K562 (cell line): ENCODE data around the gene FN3KRP. TPM values are rescaled to one million over a fixed set of nuclear protein-coding genes. Genes with fewer than 3 reads are reported as not detected.

Experiments used
- CBFA2T2 ChIP-seq: fragments of 450-650 bp; conservative IDR thresholded peaks from 2 replicates; pipeline ENCODE4 v1.6.1; 2017; ENCODE audit warnings: mild to moderate bottlenecking
- CSDE1 ChIP-seq, 2 experiments: fragments of 450-650 bp; IDR thresholded peaks; 2 replicates each; pipeline ENCODE4 v1.6.1; 2016; ENCODE audit warnings: mild to moderate bottlenecking in 1 of 2
- CTBP1 ChIP-seq: fragments of 450-650 bp; IDR thresholded peaks from 2 replicates; pipeline ENCODE4 v1.6.1; 2016; ENCODE audit warnings: borderline replicate concordance
- GABPB1 ChIP-seq: sonication (generic); formaldehyde crosslinking; IDR thresholded peaks from 2 replicates; pipeline ENCODE4 v1.8.0; 2022; ENCODE audit warnings: mild to moderate bottlenecking, missing genetic modification reagents
- VEZF1 ChIP-seq: fragments of 200-800 bp; sonication (Bioruptor generic); IDR thresholded peaks from 2 replicates; pipeline ENCODE4 v1.6.1; 2017; ENCODE audit warnings: missing genetic modification characterization, missing compliant biosample characterization
- ZNF224 ChIP-seq: sonication (generic); formaldehyde crosslinking; IDR thresholded peaks from 2 replicates; pipeline ENCODE4 v1.8.0; 2022; ENCODE audit warnings: mild to moderate bottlenecking, missing genetic modification reagents
- ZNF232 ChIP-seq: sonication (generic); formaldehyde crosslinking; IDR thresholded peaks from 2 replicates; pipeline ENCODE4 v1.8.0; 2022; ENCODE audit warnings: mild to moderate bottlenecking, missing genetic modification reagents
- ZNF318 ChIP-seq, 2 experiments: fragments of 450-650 bp; IDR thresholded peaks; 2 replicates each; pipeline ENCODE4 v1.6.1; 2016; ENCODE audit warnings: mild to moderate bottlenecking in 2 of 2, borderline replicate concordance in 1 of 2, low read depth in 1 of 2, moderate library complexity in 1 of 2
- ZNF644 ChIP-seq: fragments of 200-800 bp; sonication (Bioruptor generic); IDR thresholded peaks from 2 replicates; pipeline ENCODE4 v1.6.1; 2016; ENCODE audit warnings: low read depth, missing genetic modification characterization, missing compliant biosample characterization
- polyA plus RNA-seq, 8 experiments: library from polyadenylated mRNA; depleted of rRNA in 4 of 8; stranded (reverse) in 5 of 8; unstranded in 3 of 8; fragments of >200 nt; fragmentation: Nextera tagmentation in 2 of 8; fragmentation: Illumina TruSeq in 1 of 8; extraction: Ambion mirVana in 2 of 8; extraction: Trizol in 1 of 8; gene quantifications; 2 replicates each; pipeline versions ENCODE4 v1.2.1 to v1.2.3, GENCODE V29; 2011 to 2014; ENCODE audit warnings: inconsistent platforms in 1 of 8, missing spikeins in 1 of 8
- total RNA-seq, 7 experiments: library from RNA; depleted of rRNA in 6 of 7; stranded (reverse); fragments of >200 nt in 6 of 7; fragmentation: Illumina TruSeq in 2 of 7; extraction: Trizol in 2 of 7; gene quantifications; 2 replicates each; pipeline versions ENCODE4 v1.2.1 to v1.2.3, GENCODE V29; 2011 to 2021; ENCODE audit warnings: low replicate concordance in 1 of 7
- TF ChIP-seq, protein P1 (sequence below): fragments of 250-450 bp; sonication (Bioruptor Pico); IDR thresholded peaks from 2 replicates; pipeline ENCODE4 v1.9.0; 2021; ENCODE audit warnings: mild to moderate bottlenecking, inconsistent platforms
- TF ChIP-seq, protein P2 (sequence below): IDR thresholded peaks from 2 replicates; pipeline ENCODE4 v1.6.1; 2011; ENCODE audit not compliant: insufficient read length; ENCODE audit errors: extremely low read depth
- TF ChIP-seq, protein P3 (sequence below): sonication (generic); IDR thresholded peaks from 2 replicates; pipeline ENCODE4 v1.6.1; 2016

The FN3KRP gene
- total and polyA plus RNA-seq, 9 of the 15 experiments (the other 6 are each of a cell fraction or from before 2014, with no cell fraction given) = 2.0 to 32.1 (median 24.9) TPM

DNA sequence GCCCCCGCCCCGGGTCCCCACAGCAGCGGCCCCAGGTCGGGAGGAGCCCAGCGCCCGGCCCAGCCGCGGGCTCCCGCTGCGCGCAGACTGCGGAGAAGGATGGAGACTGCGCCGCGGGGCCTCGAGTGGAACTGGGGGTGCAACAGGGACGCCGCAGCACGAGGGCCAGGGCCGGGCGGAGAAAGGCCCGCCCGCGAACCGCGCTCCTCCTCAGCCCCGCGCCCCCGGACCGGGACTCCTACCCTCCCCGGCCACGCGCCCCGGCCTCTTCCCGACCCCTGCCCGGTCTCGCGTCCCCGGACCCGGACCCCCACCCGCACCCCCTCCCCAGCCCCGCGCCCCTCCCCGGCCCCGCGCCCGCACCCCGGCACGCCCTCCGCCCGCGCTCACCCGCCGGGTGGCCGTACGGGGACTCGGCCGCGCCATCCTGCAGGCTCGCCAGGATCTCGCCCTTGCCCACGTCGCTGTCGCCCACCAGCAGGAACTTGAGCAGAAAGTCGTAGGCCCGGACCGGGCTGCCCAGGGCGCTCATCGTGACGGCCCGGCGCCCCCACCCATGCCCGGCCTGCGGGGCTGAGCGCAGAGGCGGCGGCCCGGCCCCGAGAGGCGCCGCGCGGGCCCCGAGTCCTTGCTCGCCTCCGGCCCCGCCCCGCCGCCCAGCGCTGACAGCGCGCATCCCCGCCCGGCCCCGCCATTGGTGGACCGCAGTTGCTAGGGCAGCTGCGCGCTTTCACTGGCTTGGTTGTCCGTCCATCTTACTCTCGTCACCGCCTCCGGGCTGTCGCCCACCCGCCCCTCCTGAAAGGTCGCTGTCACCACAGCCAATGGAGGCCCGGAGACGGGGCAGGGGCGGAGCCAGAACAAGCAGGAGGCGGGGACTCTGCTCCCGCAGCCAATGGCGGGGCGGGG lies 18.2 kb upstream of the FN3KRP start, which contains the start of gene RAB40B (continued):
- TF ChIP-seq ZNF318 (IDR thresholded peaks at IDR 0.05; ENCODE audit: borderline replicate concordance in 1 of 2, low read depth in 1 of 2) (no peak), CBFA2T2 (no peak), ZNF224 (CRISPR knock-in tag) (no peak), VEZF1 (peak; percentile 98), ZNF232 (CRISPR knock-in tag) (no peak), CTBP1 (peak; percentile 30; the same call in 1 of the 2 replicates), ZNF644 (tag) (no peak), CSDE1 (IDR thresholded peaks at IDR 0.05) (no peak), GABPB1 (no peak)
- TF ChIP-seq, protein P1, sequence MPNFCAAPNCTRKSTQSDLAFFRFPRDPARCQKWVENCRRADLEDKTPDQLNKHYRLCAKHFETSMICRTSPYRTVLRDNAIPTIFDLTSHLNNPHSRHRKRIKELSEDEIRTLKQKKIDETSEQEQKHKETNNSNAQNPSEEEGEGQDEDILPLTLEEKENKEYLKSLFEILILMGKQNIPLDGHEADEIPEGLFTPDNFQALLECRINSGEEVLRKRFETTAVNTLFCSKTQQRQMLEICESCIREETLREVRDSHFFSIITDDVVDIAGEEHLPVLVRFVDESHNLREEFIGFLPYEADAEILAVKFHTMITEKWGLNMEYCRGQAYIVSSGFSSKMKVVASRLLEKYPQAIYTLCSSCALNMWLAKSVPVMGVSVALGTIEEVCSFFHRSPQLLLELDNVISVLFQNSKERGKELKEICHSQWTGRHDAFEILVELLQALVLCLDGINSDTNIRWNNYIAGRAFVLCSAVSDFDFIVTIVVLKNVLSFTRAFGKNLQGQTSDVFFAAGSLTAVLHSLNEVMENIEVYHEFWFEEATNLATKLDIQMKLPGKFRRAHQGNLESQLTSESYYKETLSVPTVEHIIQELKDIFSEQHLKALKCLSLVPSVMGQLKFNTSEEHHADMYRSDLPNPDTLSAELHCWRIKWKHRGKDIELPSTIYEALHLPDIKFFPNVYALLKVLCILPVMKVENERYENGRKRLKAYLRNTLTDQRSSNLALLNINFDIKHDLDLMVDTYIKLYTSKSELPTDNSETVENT = no peak
- TF ChIP-seq, protein P2, sequence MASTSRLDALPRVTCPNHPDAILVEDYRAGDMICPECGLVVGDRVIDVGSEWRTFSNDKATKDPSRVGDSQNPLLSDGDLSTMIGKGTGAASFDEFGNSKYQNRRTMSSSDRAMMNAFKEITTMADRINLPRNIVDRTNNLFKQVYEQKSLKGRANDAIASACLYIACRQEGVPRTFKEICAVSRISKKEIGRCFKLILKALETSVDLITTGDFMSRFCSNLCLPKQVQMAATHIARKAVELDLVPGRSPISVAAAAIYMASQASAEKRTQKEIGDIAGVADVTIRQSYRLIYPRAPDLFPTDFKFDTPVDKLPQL = no peak
- TF ChIP-seq, protein P3, sequence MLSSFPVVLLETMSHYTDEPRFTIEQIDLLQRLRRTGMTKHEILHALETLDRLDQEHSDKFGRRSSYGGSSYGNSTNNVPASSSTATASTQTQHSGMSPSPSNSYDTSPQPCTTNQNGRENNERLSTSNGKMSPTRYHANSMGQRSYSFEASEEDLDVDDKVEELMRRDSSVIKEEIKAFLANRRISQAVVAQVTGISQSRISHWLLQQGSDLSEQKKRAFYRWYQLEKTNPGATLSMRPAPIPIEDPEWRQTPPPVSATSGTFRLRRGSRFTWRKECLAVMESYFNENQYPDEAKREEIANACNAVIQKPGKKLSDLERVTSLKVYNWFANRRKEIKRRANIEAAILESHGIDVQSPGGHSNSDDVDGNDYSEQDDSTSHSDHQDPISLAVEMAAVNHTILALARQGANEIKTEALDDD = no peak
